GM18870 (cell line): Measurements from ENCODE around the gene DMRT1.

Source experiments
- ATAC-seq: cut with Tn5 transposase; IDR thresholded peaks from one replicate; pipeline ENCODE4 v1.9.1; 2021; ENCODE audit warnings: moderate library complexity; ENCODE audit not compliant: unreplicated experiment

DMRT1 gene

DNA sequence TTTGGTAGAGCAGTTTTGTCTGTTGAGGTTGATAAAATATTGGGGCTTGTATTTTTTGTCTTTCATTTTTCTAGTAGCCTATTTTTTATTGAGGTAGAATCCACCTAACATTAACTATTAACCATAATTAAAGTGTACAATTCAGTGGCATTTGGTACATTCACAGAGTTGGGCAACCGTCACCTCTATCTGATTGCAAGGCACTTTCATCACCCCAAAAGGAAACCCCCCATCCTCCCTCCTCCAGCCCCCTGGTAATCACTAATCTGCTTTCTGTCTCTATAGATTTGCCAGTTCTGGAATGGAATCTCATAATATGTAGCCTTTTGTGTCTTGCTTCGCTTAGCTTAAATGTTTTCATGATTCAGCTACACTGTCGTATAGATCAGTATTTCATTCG lies 79.4 kb downstream of the DMRT1 start:
- ATAC-seq = no peak

- ATAC-seq = no peak
Observed at GRCh38 chr9:922171-922570, 80.7 kb downstream of the DMRT1 start.

- no peak for ATAC-seq
Observed at GRCh38 chr9:922731-923130, 81.2 kb downstream of the DMRT1 start.

DNA sequence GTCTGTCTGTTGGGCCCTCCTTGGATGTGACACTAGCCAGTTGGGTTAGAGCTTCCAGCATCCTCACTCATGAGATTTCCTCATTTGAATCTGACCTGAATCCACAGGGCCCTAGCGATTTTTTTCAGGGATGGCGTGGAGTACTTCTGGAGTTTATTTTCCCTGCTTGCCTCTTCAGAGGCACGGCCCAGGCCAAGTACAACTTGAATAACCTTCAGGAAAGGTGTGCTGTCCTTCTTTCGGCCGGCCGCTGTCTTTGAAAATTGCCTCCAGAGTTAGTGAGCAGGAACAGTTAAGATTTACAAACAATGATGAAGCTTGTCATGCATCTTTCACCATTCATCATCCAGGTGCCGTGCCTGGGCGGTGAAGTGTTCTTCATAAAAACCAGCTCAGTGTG lies 85.5 kb downstream of the DMRT1 start:
- no peak for ATAC-seq

GRCh38 chr9:928363-929042 lies 87.0 kb downstream of the DMRT1 start:
- ATAC-seq = peak; percentile 63

- ATAC-seq = no peak
Observed at GRCh38 chr9:929719-930118, 88.2 kb downstream of the DMRT1 start.

DNA sequence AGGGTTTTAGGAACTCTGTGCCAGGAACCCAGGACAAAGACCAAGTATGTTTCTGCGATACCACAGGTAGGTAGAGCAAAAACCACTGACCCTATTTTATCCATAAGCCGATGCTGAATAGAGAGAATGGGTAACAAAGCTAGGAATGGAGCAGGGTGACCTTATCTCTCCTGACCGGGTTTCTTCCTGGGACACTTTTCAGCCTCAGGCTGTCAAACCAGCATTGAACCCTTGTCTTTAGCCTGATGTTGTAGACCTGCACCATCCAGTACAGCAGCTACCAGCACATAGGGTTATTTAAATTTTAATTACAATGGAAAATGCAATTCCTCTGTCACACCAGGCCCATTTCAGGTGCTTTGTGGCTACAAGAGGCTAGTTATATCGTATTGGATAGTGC lies 91.9 kb downstream of the DMRT1 start:
- no peak for ATAC-seq

DNA sequence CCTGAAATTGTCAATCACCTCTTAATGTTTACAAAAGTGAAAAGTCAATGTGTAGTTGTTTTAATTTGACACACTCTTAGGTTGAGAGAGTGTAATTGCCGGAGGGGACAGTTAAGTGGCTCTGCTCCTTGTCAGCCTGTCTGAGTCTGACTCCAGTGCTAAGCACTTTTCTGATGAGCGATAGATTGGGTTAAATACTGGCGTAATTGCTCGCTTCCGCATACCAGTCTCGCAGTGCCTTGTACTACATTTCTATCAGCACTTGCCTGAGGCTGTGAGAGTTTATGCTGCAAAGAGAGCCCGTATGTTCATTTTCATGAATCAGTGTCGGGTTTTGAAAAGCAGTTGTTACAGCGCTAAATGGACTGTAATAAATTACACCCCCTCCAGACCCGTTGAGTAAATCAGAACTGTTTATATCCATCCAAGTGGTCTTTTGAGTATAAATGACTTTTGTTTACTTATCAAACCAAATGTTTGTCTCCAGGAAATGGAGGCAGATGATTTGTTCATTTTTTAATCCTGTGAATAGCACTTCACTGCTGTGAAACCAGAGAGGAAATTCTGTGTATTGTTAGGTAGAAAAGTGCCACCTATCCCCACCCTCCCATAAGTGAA lies 94.0 kb downstream of the DMRT1 start:
- ATAC-seq = no peak

DNA sequence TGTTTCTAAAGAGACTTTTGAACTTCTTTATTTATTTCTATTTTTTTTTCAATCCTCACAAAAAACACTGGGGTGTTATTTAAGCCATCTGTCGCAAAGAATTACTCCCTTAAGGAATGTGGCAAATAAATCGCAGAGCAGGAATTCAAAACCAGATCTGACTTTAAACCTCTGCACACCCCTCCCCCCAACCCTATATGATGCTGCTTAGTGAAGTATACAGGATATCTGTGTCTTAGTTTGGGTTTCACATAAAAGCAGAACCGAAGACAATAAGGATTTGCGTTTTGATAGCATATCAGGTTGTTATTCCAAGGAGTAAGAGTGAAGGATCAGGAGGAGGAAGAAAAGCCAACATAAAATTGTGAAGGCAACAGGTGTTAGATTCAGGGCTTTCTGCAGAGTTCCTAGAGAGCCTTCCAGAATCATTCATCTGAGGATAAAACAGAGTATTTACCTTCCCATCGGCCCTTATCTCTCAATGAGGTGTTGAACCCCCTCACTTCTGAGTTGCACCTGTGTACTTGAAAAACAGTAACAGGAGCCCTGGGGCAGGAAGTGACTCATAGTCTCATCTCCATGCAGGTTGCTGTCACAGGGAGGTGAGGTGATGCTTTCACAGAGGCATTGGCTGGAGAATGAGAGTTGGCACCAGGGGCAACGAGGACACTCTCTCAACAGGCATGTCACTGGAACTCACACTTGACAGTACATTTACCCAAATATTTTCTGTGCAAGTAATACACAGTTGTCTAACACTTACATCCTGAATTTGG lies 101.5 kb downstream of the DMRT1 start:
- ATAC-seq = no peak

GRCh38 chr9:947985-948384 lies 106.5 kb downstream of the DMRT1 start:
- no peak for ATAC-seq

DNA sequence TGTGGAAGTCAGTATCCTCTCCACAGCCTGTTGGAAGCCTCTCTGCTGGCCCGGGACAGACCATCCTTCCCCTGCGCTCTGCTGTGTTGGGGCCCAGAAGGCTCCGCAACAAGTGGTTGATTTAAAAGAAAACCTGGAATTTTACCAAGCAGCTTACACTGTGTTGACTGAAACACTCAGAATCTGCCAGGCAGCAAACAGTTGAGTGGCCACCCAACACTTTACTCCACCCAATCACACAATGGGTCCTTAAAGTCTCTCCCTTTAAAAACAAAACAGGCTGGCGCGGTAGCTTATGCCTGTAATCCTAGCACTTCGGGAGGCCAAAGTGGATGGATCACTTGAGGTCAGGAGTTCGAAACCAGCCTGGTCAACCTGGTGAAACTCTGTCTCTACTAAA lies 107.0 kb downstream of the DMRT1 start:
- ATAC-seq = no peak

- no peak for ATAC-seq
Observed at GRCh38 chr9:950139-950538, 108.6 kb downstream of the DMRT1 start.

GRCh38 chr9:952546-952945 lies 111.0 kb downstream of the DMRT1 start:
- ATAC-seq = no peak

DNA sequence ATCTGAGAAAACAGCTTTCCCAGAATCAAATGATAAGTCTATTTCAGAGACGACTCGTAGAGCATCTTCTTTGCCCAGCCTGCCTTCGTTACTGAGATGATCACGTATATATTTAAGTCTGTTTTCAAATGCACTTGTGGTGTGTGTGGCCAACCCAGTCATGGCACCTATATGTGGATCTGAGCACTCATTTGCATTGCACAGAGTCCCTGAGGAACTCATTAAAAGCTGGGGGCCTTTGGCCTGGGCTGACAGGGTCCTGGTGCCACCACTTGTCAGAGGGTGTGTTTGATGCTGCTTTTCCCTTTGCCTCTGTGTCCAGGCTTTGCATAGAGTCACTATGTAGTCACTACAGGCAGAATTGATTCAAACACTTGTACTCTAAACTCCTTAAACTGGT lies 117.6 kb downstream of the DMRT1 start:
- ATAC-seq = no peak

DNA sequence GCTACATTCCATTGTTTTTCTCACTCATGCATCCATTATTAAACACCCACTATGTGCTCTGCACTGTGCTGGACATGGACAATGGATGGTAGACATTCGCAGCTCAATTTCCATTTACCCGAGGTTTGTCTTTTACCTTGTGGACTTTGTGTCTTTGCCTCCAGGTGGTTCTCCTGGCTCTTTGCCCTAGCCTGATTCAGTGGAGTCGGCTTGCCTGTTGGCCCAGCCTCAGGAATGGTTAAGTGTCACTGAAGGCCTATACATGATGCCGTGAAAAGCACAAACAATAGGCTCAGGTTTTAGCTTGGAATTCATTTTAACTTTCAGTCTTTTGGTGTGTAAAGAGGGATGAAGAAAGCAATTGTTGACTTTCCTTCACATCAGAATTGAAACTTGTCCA lies 118.4 kb downstream of the DMRT1 start:
- ATAC-seq = no peak

DNA sequence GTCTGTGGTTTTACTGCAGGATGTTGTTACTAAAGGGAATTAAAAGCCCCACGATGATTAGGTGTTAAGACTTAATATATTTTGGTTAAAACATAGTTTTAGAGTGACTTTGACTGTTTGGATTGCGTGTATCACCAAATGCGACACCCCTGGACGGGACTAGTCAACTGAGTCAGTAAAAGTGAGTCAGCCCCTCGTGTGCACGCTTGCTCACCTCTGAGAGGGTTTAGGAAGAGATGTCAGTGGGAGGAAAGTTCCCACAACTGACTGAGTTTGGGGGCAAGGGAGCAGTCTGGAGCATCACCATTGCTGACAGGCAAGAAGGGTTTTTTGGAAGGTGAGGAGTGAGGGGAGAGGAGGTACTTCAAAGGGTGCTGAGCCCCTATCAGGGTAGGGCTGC lies 120.5 kb downstream of the DMRT1 start:
- no peak for ATAC-seq

- no peak for ATAC-seq
Observed at GRCh38 chr9:965497-965896, 124.0 kb downstream of the DMRT1 start.

- no peak for ATAC-seq
Observed at GRCh38 chr9:966870-967269, 125.4 kb downstream of the DMRT1 start.

- no peak for ATAC-seq
Observed at GRCh38 chr9:967436-967835, 125.9 kb downstream of the DMRT1 start.

DNA sequence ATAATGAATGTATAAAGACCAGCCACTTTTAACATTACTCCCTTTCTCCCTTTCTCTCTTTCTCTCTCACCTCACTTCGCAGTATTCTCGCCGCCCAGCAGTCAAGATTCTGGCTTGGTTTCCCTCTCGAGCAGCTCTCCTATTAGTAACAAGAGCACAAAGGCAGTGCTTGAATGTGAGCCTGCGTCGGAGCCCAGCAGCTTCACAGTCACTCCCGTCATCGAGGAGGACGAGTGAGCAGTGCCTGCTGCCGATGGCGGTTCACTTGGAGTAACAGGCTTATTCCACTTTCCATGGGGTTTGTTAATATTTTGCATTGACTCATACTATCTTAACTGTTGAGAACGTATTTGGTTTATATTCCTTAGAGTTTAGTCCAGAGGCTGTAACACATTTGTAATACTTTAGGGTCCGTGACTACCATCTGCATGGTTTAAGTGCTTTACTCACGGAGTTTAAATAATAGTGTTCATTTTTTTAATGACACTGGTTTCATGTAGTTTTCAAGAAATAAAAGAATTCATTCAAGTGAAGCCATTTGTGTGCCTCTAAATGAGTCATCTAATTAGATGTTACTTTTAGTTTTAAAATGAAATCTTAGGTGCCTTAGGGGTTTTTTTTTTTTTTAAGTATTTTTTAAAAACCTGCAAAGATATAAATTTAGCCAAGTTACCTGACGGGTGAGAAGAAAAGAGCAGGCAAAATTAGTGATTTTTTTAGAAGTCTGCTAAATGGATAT lies 126.6 kb downstream of the DMRT1 start:
- ATAC-seq = no peak

GRCh38 chr9:969310-970150 lies 128.0 kb downstream of the DMRT1 start:
- ATAC-seq = no peak
